Right renal cortex interstitium (tissue), 3 donors: ENCODE measurements around the gene TXN2. TPM values are rescaled to one million over a fixed set of nuclear protein-coding genes. Genes with fewer than 3 reads are reported as not detected.

ENCODE experiments used
- polyA plus RNA-seq, 3 donors: library from polyadenylated mRNA; unstranded; fragments of 120-200 nt; gene quantifications; one replicate each; pipeline ENCODE4 v1.2.1, GENCODE V29; 2013; ENCODE audit not compliant: insufficient read length in 3 of 3

Gene TXN2
- polyA plus RNA-seq, 3 donors = 133 to 142 (median 138) TPM

Other genes with a start within 250 kb of the TXN2 start
- gene APOL2, start 242.1 kb downstream of the TXN2 start, polyA plus RNA-seq = 10 to 100 TPM; 26.9 to 28.5 (median 28.0) TPM
- gene APOL1, start 228.5 kb downstream of the TXN2 start, polyA plus RNA-seq = 10 to 100 TPM; 12.3 to 13.7 (median 13.1) TPM
- 100 to 1,000 TPM; 257 to 295 (median 274) TPM for gene MYH9, start 93.7 kb downstream of the TXN2 start, polyA plus RNA-seq
- gene FOXRED2, start 25.4 kb upstream of the TXN2 start, polyA plus RNA-seq = 10 to 100 TPM; 23.2 to 25.6 (median 24.5) TPM
- 100 to 1,000 TPM; 319 to 329 (median 322) TPM for gene EIF3D, start 47.5 kb upstream of the TXN2 start, polyA plus RNA-seq
- gene CACNG2, start 222.1 kb upstream of the TXN2 start, polyA plus RNA-seq = not detected